GM12878 (cell line): ENCODE results near the gene FAM50A. TPM values are rescaled to one million over a fixed set of nuclear protein-coding genes. Genes with fewer than 3 reads are reported as not detected.

Experiments used
- ATAC-seq: fragments of 200-7000 bp; cut with Tn5 transposase; 3 replicates; pipeline ENCODE4 v1.9.1; 2020; ENCODE audit warnings: mild to moderate bottlenecking, moderate library complexity
- BruUV-seq: library from RNA; stranded (reverse); fragments of 400-500 nt; replicated peaks from 2 replicates; lab custom pipeline; 2021; lab: Mats Ljungman, UMichigan
- CTCF ChIA-PET: fragments of 300-600 bp; sonication (Branson Sonifier 250); formaldehyde crosslinking; extraction: SDS; loops from one replicate; lab custom pipeline; 2021; ENCODE audit warnings: inconsistent platforms; lab: Yijun Ruan, JAX
- POLR2A ChIA-PET: fragments of 350-600 bp; formaldehyde crosslinking; extraction: SDS; loops from one replicate; lab custom pipeline; 2021; ENCODE audit warnings: inconsistent platforms; lab: Charles Lee
- RAD21 ChIA-PET: fragments of 300-600 bp; sonication (Branson Sonifier 250); formaldehyde crosslinking; loops from one replicate; lab custom pipeline; 2023; ENCODE audit warnings: antibody characterized with exemption; ENCODE audit not compliant: unreplicated experiment; lab: Charles Lee
- SMC1A ChIA-PET: fragments of 300-600 bp; sonication (Branson Sonifier 250); formaldehyde crosslinking; loops from one replicate; lab custom pipeline; 2023; ENCODE audit not compliant: unreplicated experiment, uncharacterized antibody; lab: Charles Lee
- DNase-seq: peaks from one replicate; pipeline ENCODE4 v3.0.0-alpha.2; 2011; ENCODE audit warnings: low read depth, low spot score
- FAIRE-seq: peaks from 3 replicates; lab custom pipeline; 2011; peaks lifted over from hg19 to GRCh38; lab: Jason Lieb, UNC
- H2AFZ ChIP-seq: 2 replicates; pipeline ENCODE4 v1.6.0; 2011; ENCODE audit warnings: low read depth, low read length, control low read depth; ENCODE audit not compliant: control insufficient read depth
- H3K27ac ChIP-seq: 2 replicates; pipeline ENCODE4 v1.5.1; 2011; ENCODE audit warnings: control low read depth; ENCODE audit not compliant: control insufficient read depth, insufficient read depth
- H3K27me3 ChIP-seq, 2 experiments: replicated peaks in 1 of 2; 2 replicates each; pipeline versions ENCODE4 v1.6.0 to v1.6.1; 2011; ENCODE audit warnings: low read length in 1 of 2; ENCODE audit not compliant: control insufficient read depth in 2 of 2, insufficient read depth in 2 of 2
- H3K36me3 ChIP-seq, 2 experiments: 2 replicates each; pipeline ENCODE4 v1.5.1; 2011; ENCODE audit warnings: low read length in 1 of 2; ENCODE audit not compliant: control insufficient read depth in 2 of 2, insufficient read depth in 2 of 2
- H3K4me1 ChIP-seq: 2 replicates; pipeline ENCODE4 v1.6.1; 2011; ENCODE audit warnings: mild to moderate bottlenecking, low read length, moderate library complexity, mixed read lengths; ENCODE audit not compliant: control insufficient read depth, insufficient read depth
- H3K4me2 ChIP-seq: 2 replicates; pipeline ENCODE4 v1.6.0; 2011; ENCODE audit warnings: control low read depth; ENCODE audit not compliant: control insufficient read depth, insufficient read depth
- H3K4me3 ChIP-seq: fragments of 200-600 bp; sonication (generic); 2 replicates; pipeline ENCODE4 v1.5.1; 2016
- H3K79me2 ChIP-seq: 2 replicates; pipeline ENCODE4 v1.6.0; 2011; ENCODE audit warnings: low read length; ENCODE audit not compliant: control insufficient read depth, insufficient read depth
- H3K9ac ChIP-seq: 2 replicates; pipeline ENCODE4 v1.8.0; 2011; ENCODE audit warnings: low read length, control low read depth, mixed read lengths; ENCODE audit not compliant: control insufficient read depth, insufficient read depth
- H3K9me3 ChIP-seq: replicated peaks from 3 replicates; pipeline ENCODE4 v1.5.1; 2011; ENCODE audit warnings: mild to moderate bottlenecking, low read length; ENCODE audit not compliant: control insufficient read depth, insufficient read depth
- H4K20me1 ChIP-seq: 2 replicates; pipeline ENCODE4 v1.6.0; 2011; ENCODE audit not compliant: control insufficient read depth, insufficient read depth
- CHD1 ChIP-seq: IDR thresholded peaks from 2 replicates; pipeline ENCODE4 v1.6.1; 2012; ENCODE audit warnings: low read depth, low read length, improper control_type of control experiment
- EGR1 ChIP-seq, 2 experiments: IDR thresholded peaks; 1 replicate in 1 of 2; 2 replicates in 1 of 2; pipeline ENCODE4 v1.6.1; 2011 to 2012; ENCODE audit warnings: low read depth in 2 of 2, low read length in 2 of 2, borderline replicate concordance in 1 of 2, mild to moderate bottlenecking in 1 of 2, moderate library complexity in 1 of 2
- EZH2 ChIP-seq: IDR thresholded peaks from 2 replicates; pipeline ENCODE4 v1.6.1; 2012; ENCODE audit warnings: low read depth, mild to moderate bottlenecking, control low read depth, inconsistent platforms, low read length, borderline replicate concordance; ENCODE audit not compliant: control insufficient read depth
- GABPA ChIP-seq: IDR thresholded peaks from 2 replicates; pipeline ENCODE4 v1.6.1; 2014; ENCODE audit warnings: antibody characterized with exemption, low read depth, mild to moderate bottlenecking, inconsistent platforms
- HCFC1 ChIP-seq: fragments of 150-350 bp; IDR thresholded peaks from 2 replicates; pipeline ENCODE4 v1.6.1; 2014; ENCODE audit warnings: low read length
- IKZF2 ChIP-seq, 2 experiments: fragments of 450-650 bp; IDR thresholded peaks; 2 replicates each; pipeline ENCODE4 v1.6.1; 2017; ENCODE audit warnings: mild to moderate bottlenecking in 2 of 2, moderate library complexity in 2 of 2
- JUND ChIP-seq: IDR thresholded peaks from 2 replicates; pipeline ENCODE4 v1.6.1; 2012; ENCODE audit warnings: low read depth, mild to moderate bottlenecking, low read length, improper control_type of control experiment, moderate library complexity
- KLF5 ChIP-seq: fragments of 450-650 bp; IDR thresholded peaks from 2 replicates; pipeline ENCODE4 v1.6.1; 2014; ENCODE audit warnings: mild to moderate bottlenecking; ENCODE audit not compliant: partially characterized antibody
- MLLT1 ChIP-seq: fragments of 450-650 bp; IDR thresholded peaks from 2 replicates; pipeline ENCODE4 v1.6.1; 2016; ENCODE audit warnings: mild to moderate bottlenecking
- MTA3 ChIP-seq: IDR thresholded peaks from 2 replicates; pipeline ENCODE4 v1.6.1; 2012; ENCODE audit warnings: low read length, inconsistent platforms, borderline replicate concordance
- NBN ChIP-seq: fragments of 450-650 bp; IDR thresholded peaks from 2 replicates; pipeline ENCODE4 v1.6.1; 2016
- NFYB ChIP-seq: IDR thresholded peaks from 2 replicates; pipeline ENCODE4 v1.6.1; 2011; ENCODE audit warnings: low read depth, mild to moderate bottlenecking, low read length, improper control_type of control experiment, moderate library complexity; ENCODE audit not compliant: insufficient read depth
- NKRF ChIP-seq: fragments of 450-650 bp; conservative IDR thresholded peaks from 2 replicates; pipeline ENCODE4 v1.6.1; 2017; ENCODE audit warnings: mild to moderate bottlenecking, moderate library complexity
- NR2C2 ChIP-seq: IDR thresholded peaks from 2 replicates; pipeline ENCODE4 v1.6.1; 2011; ENCODE audit warnings: borderline replicate concordance, low read depth; ENCODE audit not compliant: control insufficient read depth, insufficient read length
- NRF1 ChIP-seq: conservative IDR thresholded peaks from 2 replicates; pipeline ENCODE4 v1.6.1; 2011; ENCODE audit warnings: mild to moderate bottlenecking, low read depth, low read length, improper control_type of control experiment
- POLR2AphosphoS2 ChIP-seq: IDR thresholded peaks from 2 replicates; pipeline ENCODE4 v1.6.1; 2011; ENCODE audit warnings: low read depth, mild to moderate bottlenecking, low read length, improper control_type of control experiment, moderate library complexity
- SMARCA5 ChIP-seq: fragments of 450-650 bp; IDR thresholded peaks from 2 replicates; pipeline ENCODE4 v1.6.1; 2017; ENCODE audit warnings: mild to moderate bottlenecking
- TCF7 ChIP-seq: IDR thresholded peaks from 2 replicates; pipeline ENCODE4 v1.6.1; 2014; ENCODE audit warnings: antibody characterized with exemption, borderline replicate concordance
- WRNIP1 ChIP-seq: IDR thresholded peaks from 2 replicates; pipeline ENCODE4 v1.6.1; 2011; ENCODE audit warnings: low read depth, low read length, improper control_type of control experiment, borderline replicate concordance
- WGBS: methylation state at CpG from one replicate; pipeline ENCODE4 v1.1.6; 2016; ENCODE audit warnings: low lambda C conversion rate; ENCODE audit not compliant: insufficient replicate concordance, insufficient coverage; ENCODE audit errors: missing lambda C conversion rate; 5-methylcytosine and 5-hydroxymethylcytosine counted together
- in situ Hi-C: fragments of 300-500 bp; cut with MboI; formaldehyde crosslinking; loops from 9 replicates; pipeline ENCODE4 v1.14.3; 2018; ENCODE audit warnings: mixed read lengths
- intact Hi-C: fragments of 100-400 bp; cut with micrococcal nuclease; formaldehyde crosslinking; loops from one replicate; pipeline ENCODE4 v1.14.2; 2022; ENCODE audit not compliant: unreplicated experiment
- polyA plus RNA-seq, 11 experiments: library from polyadenylated mRNA; depleted of rRNA in 4 of 11; unstranded in 6 of 11; stranded (reverse) in 5 of 11; fragments of >200 nt; fragmentation: Nextera tagmentation in 4 of 11; fragmentation: Illumina TruSeq in 1 of 11; extraction: Ambion mirVana in 4 of 11; extraction: Trizol in 1 of 11; gene quantifications; 1 replicate in 1 of 11; 2 replicates in 10 of 11; pipeline versions ENCODE4 v1.2.1 to v1.2.3, GENCODE V29; 2011 to 2016; ENCODE audit warnings: inconsistent platforms in 2 of 11, missing spikeins in 2 of 11, low read depth in 1 of 11
- total RNA-seq, 4 experiments: library from RNA; depleted of rRNA in 3 of 4; stranded (reverse); fragments of >200 nt in 3 of 4; fragmentation: Illumina TruSeq in 1 of 4; extraction: Trizol in 1 of 4; gene quantifications; 2 replicates each; pipeline versions ENCODE4 v1.2.1 to v1.2.3, GENCODE V29; 2013 to 2021

FAM50A gene
- total and polyA plus RNA-seq, 10 of the 15 experiments (the other 5 are each of a cell fraction or from before 2014, with no cell fraction given): 4.2 to 46.7 (median 34.6) TPM

- ChIA-PET RAD21 (no interaction called here), SMC1A (interaction anchor here (2.2 kb wide), 1 partner anchor 39 kb away, joined by 7 read pairs; no protein-coding TSS in a partner anchor), CTCF (interaction anchor here (2.4 kb wide), 1 partner anchor 39 kb away, joined by 13 read pairs; no protein-coding TSS in a partner anchor), POLR2A (interaction anchor here (0.6 to 3.3 kb wide), 4 partner anchors 9 to 61 kb away, joined by 3 to 14 read pairs (median 4); no protein-coding TSS in a partner anchor)
- no peaks in the 10 kb centered on the region; the same call in 2 of the 3 replicates for H3K9me3 ChIP-seq
- H2AFZ ChIP-seq: no peak overlapping the region
- no peak overlapping the region for H3K4me2 ChIP-seq
- TF ChIP-seq EZH2 (no peak), MTA3 (no peak), JUND (no peak), WRNIP1 (no peak), NRF1 (no peak), HCFC1 (no peak), POLR2AphosphoS2 (no peak), TCF7 (no peak), KLF5 (no peak), EGR1 (IDR thresholded peaks at IDR 0.05; ENCODE audit: borderline replicate concordance in 1 of 2, low read depth in 2 of 2, low read length in 2 of 2) (no peak), NFYB (no peak), MLLT1 (no peak), NKRF (no peak), CHD1 (no peak), IKZF2 (IDR thresholded peaks at IDR 0.05) (no peak), SMARCA5 (no peak), GABPA (no peak), NR2C2 (no peak), NBN (no peak)
- no peak for ATAC-seq
- peaks cover 0 to 2% of the 10 kb centered on the region in 2 experiments; a peak in 2 of 4 replicates for H3K36me3 ChIP-seq
- no peak overlapping the region for H3K9ac ChIP-seq
- BruUV-seq: no TSS peak
- H3K27me3 ChIP-seq: no peaks in the 10 kb centered on the region
- H3K4me1 ChIP-seq: peaks cover 8% of the 10 kb centered on the region; the same call in 1 of the 2 replicates
- intact Hi-C loops (no loop called here), in situ Hi-C loops (no loop called here)
- DNase-seq: no peak
- H3K27ac ChIP-seq: no peak overlapping the region
- H3K79me2 ChIP-seq: peaks cover 21% of the 10 kb centered on the region
- no peaks in the 10 kb centered on the region for H4K20me1 ChIP-seq
- FAIRE-seq: no peak
- 71% methylated on average over 20 of the region's 20 CpGs for WGBS
- H3K4me3 ChIP-seq: no peak overlapping the region
Measured at GRCh38 chrX:154488336-154489075, 44.6 kb downstream of the FAM50A start.
